NCI-H82 treated with DMSO at 0.1 percent for 48 hours (cell line): ENCODE measurements around the gene ADGRD1.
"Not testable (repeated sequence)": the region's sequence is repeated elsewhere in the genome, so short reads cannot be mapped to it uniquely, and the experiment has no call there.

Experiments
- DNase-seq: peaks from one replicate; lab custom pipeline; 2025; ENCODE audit not compliant: unreplicated experiment; lab: John Stamatoyannopoulos, UW

The ADGRD1 gene

GRCh38 chr12:130983328-130984017 is 29.8 kb downstream of the ADGRD1 start:
- DNase-seq, result no peak

GRCh38 chr12:130984183-130985058 is 30.7 kb downstream of the ADGRD1 start:
- DNase-seq, result no peak

- no peak for DNase-seq
These were observed 33.6 kb downstream of the ADGRD1 start for GRCh38 chr12:130987151-130987931.

GRCh38 chr12:130988261-130988660 is 34.6 kb downstream of the ADGRD1 start:
- DNase-seq, result no peak

GRCh38 chr12:130988751-130989150 is 35.0 kb downstream of the ADGRD1 start:
- no peak for DNase-seq

GRCh38 chr12:130989391-130989790 is 35.7 kb downstream of the ADGRD1 start:
- DNase-seq, result no peak

GRCh38 chr12:130990034-130990433 is 36.3 kb downstream of the ADGRD1 start:
- no peak for DNase-seq

- no peak for DNase-seq
These were observed 38.7 kb downstream of the ADGRD1 start for GRCh38 chr12:130992448-130992847.

GRCh38 chr12:130992979-130993538 is 39.4 kb downstream of the ADGRD1 start:
- DNase-seq, result no peak

- no peak for DNase-seq
These were observed 40.3 kb downstream of the ADGRD1 start for GRCh38 chr12:130993759-130994670.

- no peak for DNase-seq
These were observed 41.2 kb downstream of the ADGRD1 start for GRCh38 chr12:130994821-130995375.

- DNase-seq, result not testable (repeated sequence)
These were observed 41.8 kb downstream of the ADGRD1 start for GRCh38 chr12:130995386-130995969.

- DNase-seq, result no peak
These were observed 44.4 kb downstream of the ADGRD1 start for GRCh38 chr12:130998136-130998535.

- DNase-seq, result no peak
These were observed 46.3 kb downstream of the ADGRD1 start for GRCh38 chr12:131000000-131000486.

- no peak for DNase-seq
These were observed 47.8 kb downstream of the ADGRD1 start for GRCh38 chr12:131001493-131001892.

GRCh38 chr12:131002216-131002631 is 48.5 kb downstream of the ADGRD1 start:
- DNase-seq, result no peak

GRCh38 chr12:131003036-131003715 is 49.5 kb downstream of the ADGRD1 start:
- DNase-seq, result no peak

- no peak for DNase-seq
These were observed 50.0 kb downstream of the ADGRD1 start for GRCh38 chr12:131003716-131004045.

- no peak for DNase-seq
These were observed 50.5 kb downstream of the ADGRD1 start for GRCh38 chr12:131004166-131004565.
